HG02678 (cell line): ENCODE data around the gene ZNF576.
"Not testable (repeated sequence)": the region's sequence is repeated elsewhere in the genome, so short reads cannot be mapped to it uniquely, and the experiment has no call there.

Experiments
- ATAC-seq: cut with Tn5 transposase; IDR thresholded peaks from one replicate; pipeline ENCODE4 v1.9.1; 2021; ENCODE audit warnings: mild to moderate bottlenecking, moderate library complexity; ENCODE audit not compliant: unreplicated experiment

ZNF576 gene

GRCh38 chr19:43623889-43624670 lies 27.7 kb downstream of the ZNF576 start:
- no peak for ATAC-seq

DNA sequence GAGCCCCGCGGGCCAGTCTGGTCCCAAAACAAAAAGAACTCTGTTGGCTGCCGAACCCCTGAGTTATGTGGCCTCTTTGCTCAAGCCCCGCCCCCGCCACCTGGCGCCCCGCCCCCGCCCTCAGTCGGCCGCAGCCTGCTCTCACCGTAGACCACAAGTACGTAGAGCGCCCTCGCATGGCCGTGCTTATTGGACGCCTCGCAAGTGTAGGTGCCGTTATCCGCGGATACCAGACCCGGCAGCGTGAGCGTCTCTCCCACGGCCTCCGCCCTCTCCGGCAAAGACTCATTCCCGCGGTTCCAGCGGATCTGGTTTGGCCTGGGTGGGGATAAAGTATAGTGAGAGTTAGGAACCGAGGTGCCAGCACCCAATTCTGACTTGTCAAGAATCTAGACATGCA lies 28.5 kb downstream of the ZNF576 start:
- no peak for ATAC-seq

DNA sequence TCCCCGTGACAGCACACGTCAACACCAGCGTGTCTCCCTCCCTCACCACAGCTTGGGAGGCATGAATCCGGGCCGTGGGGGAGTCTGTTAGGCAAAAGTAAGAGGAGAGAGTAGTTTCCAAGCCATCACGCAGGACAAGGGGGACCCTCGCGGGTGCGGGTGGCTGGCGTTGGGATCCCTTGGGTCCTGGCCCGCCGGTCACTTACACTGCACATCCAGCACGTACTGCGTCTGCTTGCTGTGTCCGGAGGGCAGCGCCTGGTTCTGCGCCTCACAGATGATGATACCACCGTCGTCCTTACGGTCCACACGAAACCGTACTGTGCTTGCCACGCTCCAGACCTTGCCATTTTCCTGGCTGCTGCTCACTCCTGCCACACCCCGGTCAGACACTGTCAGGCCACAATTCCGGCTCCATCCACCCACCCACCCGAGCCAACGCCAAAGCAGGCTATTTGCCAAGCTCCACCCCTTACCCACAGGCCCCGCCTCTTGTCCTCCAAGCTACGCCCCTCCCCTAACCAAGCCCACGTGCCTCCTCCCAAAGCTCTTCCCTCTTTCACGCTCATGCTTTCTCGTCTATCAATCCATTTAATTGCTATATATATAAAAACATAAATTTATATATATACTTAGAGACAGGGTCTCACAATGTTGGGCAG lies 29.7 kb downstream of the ZNF576 start:
- no peak for ATAC-seq

DNA sequence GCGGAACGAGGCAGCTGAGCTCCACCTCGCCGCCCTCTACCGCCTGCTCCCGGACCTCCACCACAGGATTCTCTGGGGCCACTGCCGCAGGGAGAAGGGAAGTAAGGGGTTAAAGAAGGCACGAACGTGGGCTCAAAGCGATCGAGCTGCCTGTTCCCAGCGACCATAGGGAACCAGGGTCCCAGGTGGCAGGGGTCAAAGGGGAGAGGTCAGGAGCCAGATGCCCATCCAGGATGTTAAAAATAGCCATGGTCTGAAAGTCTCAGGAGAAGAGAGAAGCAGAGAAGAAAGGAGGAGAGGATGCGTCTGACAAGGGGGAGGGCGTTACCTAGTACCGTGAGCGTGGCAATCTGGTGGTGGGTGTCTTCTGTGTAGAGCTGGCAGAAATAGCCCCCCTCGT lies 30.4 kb downstream of the ZNF576 start:
- no peak for ATAC-seq

- ATAC-seq = no peak
Measured at GRCh38 chr19:43628646-43629326, 32.4 kb downstream of the ZNF576 start.

GRCh38 chr19:43631491-43631890 lies 35.1 kb downstream of the ZNF576 start:
- ATAC-seq = no peak

- no peak for ATAC-seq
Measured at GRCh38 chr19:43633520-43633919, 37.1 kb downstream of the ZNF576 start.

DNA sequence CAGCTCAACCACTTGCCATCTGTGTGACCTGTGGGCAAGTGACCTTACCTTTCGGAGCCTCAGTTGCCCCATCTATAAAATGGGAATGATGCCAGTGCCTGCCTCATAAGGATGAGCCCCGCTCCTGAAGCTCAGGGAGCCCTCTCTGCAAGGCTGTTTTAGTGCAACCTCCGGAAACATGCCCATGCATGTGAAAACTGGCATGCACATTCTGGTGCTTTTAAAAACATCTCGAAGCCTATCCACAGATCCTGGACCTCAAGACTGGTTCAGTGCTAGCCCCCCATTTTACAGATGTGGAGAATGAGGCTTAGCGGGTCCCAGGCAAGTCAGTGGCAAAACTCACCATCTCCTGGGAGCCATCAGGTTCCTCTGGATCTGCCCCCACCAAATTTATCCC lies 37.7 kb downstream of the ZNF576 start:
- no peak for ATAC-seq

GRCh38 chr19:43634506-43634871 lies 38.1 kb downstream of the ZNF576 start:
- ATAC-seq = no peak

DNA sequence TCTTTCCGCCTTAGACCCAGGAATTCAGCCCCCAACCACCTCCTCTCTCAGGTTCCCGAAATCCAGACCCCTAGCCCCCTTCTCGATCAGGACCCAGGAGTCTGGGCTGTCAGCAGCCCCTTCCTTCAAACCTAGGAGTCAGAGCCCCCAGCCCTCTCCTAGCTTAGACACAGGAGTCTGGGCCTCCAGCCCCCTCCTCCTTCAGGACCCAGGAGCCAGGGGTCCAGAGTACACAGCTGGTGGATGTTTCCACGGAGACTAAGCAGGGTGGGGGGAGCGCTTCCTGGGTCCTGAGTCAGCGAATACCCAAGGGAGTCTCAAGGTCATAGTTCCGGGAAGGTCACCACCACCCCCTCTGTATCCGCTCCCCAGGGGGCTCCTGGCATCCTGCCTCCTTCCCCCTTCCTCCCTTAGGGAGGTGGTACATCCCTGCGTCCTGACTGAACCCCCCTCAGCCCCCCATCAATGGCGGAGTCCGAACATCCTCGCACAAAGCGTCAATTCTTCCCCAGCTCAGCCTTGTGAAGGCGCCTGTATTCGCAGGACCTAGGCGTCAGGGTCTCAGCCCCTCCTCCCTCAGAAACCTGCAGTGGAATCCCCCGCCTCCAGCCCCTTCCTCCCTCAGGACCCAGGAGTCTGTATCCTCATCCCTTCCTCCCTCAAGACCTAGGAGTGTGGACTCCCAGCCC lies 38.6 kb downstream of the ZNF576 start:
- ATAC-seq = no peak

DNA sequence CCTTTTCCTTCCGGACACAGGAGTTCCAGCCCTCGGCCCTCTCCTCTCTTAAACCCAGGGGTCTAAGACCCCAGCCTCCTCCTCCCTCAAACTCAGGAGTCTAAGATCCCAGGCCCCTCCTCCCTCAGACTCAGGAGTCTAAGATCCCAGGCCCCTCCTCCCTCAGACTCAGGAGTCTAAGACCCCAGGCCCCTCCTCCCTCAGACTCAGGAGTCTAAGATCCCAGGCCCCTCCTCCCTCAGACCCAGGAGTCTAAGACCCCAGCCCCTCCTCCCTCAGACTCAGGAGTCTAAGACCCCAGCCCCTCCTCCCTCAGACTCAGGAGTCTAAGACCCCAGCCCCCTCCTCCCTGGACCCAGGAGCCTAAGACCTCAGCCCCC lies 39.2 kb downstream of the ZNF576 start:
- ATAC-seq = not testable (repeated sequence)

GRCh38 chr19:43636121-43636683 lies 39.8 kb downstream of the ZNF576 start:
- no peak for ATAC-seq

DNA sequence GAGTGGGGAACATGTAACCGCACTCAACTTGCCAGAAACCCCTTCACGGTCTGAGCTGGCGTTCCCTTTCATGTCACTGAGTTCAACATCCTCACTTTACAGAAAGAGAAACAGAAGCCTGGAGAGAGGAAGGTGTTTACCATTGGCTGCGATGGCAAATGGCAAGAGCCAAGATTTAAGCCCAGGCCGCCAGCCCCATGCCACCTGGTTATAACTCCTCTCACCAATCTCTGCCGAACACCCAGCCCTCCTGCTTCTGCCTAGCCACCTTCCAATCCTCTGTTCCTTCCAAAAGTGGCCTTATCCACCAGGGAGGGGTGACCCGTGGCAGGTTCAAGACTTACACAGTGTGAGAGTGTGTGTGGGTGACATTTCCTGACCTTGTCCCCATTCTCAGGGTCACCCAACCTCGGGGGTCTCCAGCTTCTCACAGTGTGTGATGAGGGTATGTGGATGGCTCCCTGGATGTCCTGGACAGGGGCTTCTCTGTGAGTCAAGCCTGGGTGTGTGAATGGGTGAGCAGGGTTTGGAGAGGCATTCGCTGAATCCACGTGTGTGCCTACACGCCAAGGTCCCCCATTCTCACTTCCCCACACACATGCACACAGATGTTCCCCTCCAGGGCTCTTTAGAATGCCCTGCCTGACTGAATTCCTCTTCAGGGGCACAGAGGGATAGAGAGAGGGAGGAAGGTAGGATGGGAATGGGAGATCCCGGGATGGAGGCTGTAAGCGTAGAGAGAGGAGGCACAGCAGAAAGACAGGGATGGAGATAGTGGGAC lies 42.0 kb downstream of the ZNF576 start:
- ATAC-seq = no peak

DNA sequence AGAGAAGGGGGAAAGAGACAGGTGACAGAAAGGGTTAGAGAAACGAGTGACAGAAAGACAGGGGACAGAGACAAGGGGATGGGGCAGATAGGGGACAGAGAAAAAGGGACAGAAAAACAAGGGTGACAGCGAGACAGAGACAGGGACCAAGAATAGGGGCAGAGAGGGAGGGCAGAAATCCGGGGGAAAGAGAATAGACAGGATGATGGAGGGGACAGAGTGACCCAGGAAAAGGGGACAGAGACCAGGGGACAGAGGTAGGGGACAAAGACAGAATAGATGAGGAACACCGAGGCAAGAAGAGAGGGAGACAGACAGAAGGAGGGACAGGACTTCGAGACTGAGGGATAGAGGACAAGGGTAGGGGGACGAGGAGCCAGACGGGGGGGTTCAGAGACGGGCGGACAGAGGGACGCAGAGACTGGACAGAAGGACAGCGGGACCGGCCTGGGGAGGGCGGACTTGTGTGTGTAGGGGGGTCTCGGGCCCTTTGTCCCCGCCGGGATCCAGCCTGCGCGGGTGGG lies 42.7 kb downstream of the ZNF576 start:
- ATAC-seq = no peak

DNA sequence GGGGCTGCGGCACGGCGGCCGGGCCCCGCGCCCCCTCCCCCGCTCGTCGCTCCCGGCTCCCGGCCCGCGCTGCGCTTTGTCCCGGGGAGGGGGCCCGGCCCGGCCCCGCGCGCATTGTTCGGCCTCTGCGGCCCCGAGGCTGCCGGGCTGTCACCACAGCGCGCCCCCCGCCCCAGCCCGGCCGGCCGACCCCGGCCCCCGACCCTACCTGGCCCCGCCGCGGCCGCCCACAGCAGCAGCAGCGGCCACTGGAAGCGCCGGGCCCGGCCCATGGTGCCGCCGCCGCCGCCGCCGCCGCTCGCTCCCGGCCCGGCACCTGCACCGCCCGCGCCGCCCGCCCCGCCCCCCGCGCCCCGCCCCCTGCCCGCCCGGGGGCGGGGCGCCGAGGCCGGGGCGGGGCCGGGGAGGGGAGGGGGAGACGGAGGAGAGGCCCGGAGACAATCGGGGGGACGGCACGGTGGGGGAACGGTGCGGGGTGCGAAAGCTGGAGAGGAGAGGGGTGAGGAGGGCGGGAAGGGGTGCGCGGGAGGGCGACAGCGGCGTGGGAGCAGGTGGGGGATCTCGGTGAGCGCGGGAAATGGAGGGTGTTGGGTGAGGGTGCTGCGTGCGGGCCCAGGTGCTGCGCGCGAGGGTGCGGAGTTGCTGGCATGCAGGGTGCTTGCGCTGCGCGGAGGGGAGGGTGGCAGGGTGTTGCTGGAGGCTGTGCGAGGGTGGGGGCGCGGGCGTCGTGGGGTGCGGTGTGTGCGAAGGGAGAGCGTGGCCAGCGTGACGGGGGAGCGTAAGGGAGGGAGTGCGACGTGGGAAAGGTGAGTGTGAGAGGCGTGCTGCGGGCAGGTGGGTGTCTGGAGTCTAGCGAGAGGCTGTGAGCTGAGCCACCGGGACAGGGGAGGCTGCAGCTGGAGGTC lies 43.4 kb downstream of the ZNF576 start, which contains the start of gene CADM4:
TSS of gene CADM4 (minus strand) at position 332 of the 905 bp plus-strand sequence. CDS start at position 272, 60 bp downstream.
- no peak for ATAC-seq

DNA sequence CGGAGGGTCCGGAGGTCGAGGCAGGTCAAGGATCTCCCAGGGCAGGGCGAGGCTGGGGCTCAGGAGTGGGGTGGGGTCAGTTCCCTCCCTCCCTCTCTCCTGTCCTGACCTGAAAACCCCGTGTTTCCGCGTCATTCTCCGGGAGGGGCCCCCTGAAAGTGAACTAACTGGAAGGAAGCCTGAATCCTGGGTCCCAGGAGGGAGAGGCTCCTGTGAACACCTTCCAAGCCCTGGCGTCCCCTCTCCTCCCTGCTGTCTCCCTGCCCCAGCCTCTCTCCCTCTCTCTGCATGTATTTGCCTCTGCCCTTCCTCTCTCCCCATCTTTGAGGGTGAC lies 44.0 kb downstream of the ZNF576 start:
- ATAC-seq = no peak

DNA sequence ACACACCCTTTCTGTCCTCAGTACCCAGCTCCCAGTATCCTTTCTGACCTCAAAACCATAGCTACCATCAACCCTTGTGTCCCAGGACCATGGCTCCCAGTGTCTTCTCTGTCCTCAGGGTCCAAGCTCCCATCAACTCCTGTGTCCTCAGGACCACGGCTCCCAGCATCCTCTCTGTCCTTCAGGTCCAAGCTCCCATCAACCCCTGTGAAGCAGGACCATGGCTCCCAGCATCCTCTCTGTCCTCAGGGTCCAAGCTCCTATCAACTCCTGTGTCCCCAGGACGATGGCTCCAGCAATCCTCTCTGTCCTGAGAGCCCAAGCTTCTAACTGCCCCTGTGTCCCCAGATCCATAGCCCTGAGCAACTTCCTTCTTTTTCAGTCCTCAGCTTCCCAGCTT lies 44.9 kb downstream of the ZNF576 start:
- ATAC-seq = no peak

- ATAC-seq = no peak
Measured at GRCh38 chr19:43642531-43642930, 46.1 kb downstream of the ZNF576 start.

GRCh38 chr19:43643326-43643725 lies 46.9 kb downstream of the ZNF576 start:
- no peak for ATAC-seq
